ENCODE measurements around the gene TEAD1. TPM values are rescaled to one million over a fixed set of nuclear protein-coding genes. Genes with fewer than 3 reads are reported as not detected.

Gene TEAD1
- polyA plus RNA-seq, 1 donor (not counting 4 experiments of a cell fraction or from before 2014, with no cell fraction given): 32.7 TPM

GRCh38 chr11:12963792-12964536 lies 289.7 kb downstream of the TEAD1 start:
- no peak overlapping the region for H3K27ac ChIP-seq (ENCODE audit: control insufficient read depth, insufficient read depth, low read length)
- peak; percentile 48 for FAIRE-seq

GRCh38 chr11:12964650-12965049 lies 290.4 kb downstream of the TEAD1 start:
- H4K20me1 ChIP-seq (ENCODE audit: control insufficient read depth, extremely low read depth, insufficient read depth, low read length): no peaks in the 10 kb centered on the region
- DNase-seq (ENCODE audit: low read depth, low spot score): no peak
- H3K9me3 ChIP-seq (ENCODE audit: control insufficient read depth, low read depth, low read length): no peaks in the 10 kb centered on the region
- H3K9me1 ChIP-seq (ENCODE audit: control insufficient read depth, extremely low read depth, insufficient read depth, low read length): no peaks in the 10 kb centered on the region
- H3K4me1 ChIP-seq (ENCODE audit: control insufficient read depth, extremely low read depth, insufficient read depth, low read length): peaks cover 21% of the 10 kb centered on the region
- dilution Hi-C loops (cut with MboI; ENCODE audit: extremely low pct_ligation_motif_present, low sequenced_read_pairs): no loop called here
- H3K36me3 ChIP-seq (ENCODE audit: control insufficient read depth in 2 of 2, extremely low read depth in 1 of 2, insufficient read depth in 2 of 2, low read length in 2 of 2): peaks cover 0 to 13% of the 10 kb centered on the region in 2 experiments
- FAIRE-seq: no peak
- H3K9ac ChIP-seq (ENCODE audit: control insufficient read depth, extremely low read depth, insufficient read depth, low read length): no peak overlapping the region
- H3K4me2 ChIP-seq (ENCODE audit: control insufficient read depth, extremely low read depth, insufficient read depth, low read depth, low read length): no peak overlapping the region
- H3K27ac ChIP-seq (ENCODE audit: control insufficient read depth, insufficient read depth, low read length): no peak overlapping the region
- H3K4me3 ChIP-seq (ENCODE audit: control insufficient read depth in 2 of 3, extremely low read depth in 1 of 3, insufficient read depth in 2 of 3, low read depth in 1 of 3, low read length in 3 of 3): no peak overlapping the region
- H3K27me3 ChIP-seq (ENCODE audit: control insufficient read depth, extremely low read depth, insufficient read depth, low read length): no peaks in the 10 kb centered on the region
- TF ChIP-seq CTCF (optimal IDR thresholded peaks at IDR 0.05 in 1 of 3, IDR thresholded peaks at IDR 0.05 in 1 of 3, conservative IDR thresholded peaks at IDR 0.05 in 1 of 3; ENCODE audit: extremely low read depth in 1 of 3, insufficient read depth in 2 of 3, low read length in 3 of 3): no peak
- TF ChIP-seq EZH2 (IDR thresholded peaks at IDR 0.05; ENCODE audit: low read length): no peak
- no peak overlapping the region for H2AFZ ChIP-seq (ENCODE audit: control insufficient read depth, low read length)
- H3K79me2 ChIP-seq (ENCODE audit: control insufficient read depth, insufficient read depth, low read length): no peaks in the 10 kb centered on the region

More at GRCh38 chr11:12963792-12964536, 289.7 kb downstream of the TEAD1 start:
- Histone ChIP-seq H3K9me3 (ENCODE audit: control insufficient read depth, low read depth, low read length) (no peaks in the 10 kb centered on the region), H3K9ac (ENCODE audit: control insufficient read depth, extremely low read depth, insufficient read depth, low read length) (no peak overlapping the region), H3K4me2 (ENCODE audit: control insufficient read depth, extremely low read depth, insufficient read depth, low read depth, low read length) (no peak overlapping the region), H2AFZ (ENCODE audit: control insufficient read depth, low read length) (no peak overlapping the region), H3K9me1 (ENCODE audit: control insufficient read depth, extremely low read depth, insufficient read depth, low read length) (no peaks in the 10 kb centered on the region), H3K36me3 (ENCODE audit: control insufficient read depth in 2 of 2, extremely low read depth in 1 of 2, insufficient read depth in 2 of 2, low read length in 2 of 2) (peaks cover 0 to 13% of the 10 kb centered on the region in 2 experiments), H3K79me2 (ENCODE audit: control insufficient read depth, insufficient read depth, low read length) (no peaks in the 10 kb centered on the region), H4K20me1 (ENCODE audit: control insufficient read depth, extremely low read depth, insufficient read depth, low read length) (no peaks in the 10 kb centered on the region), H3K4me1 (ENCODE audit: control insufficient read depth, extremely low read depth, insufficient read depth, low read length) (peaks cover 22% of the 10 kb centered on the region), H3K27me3 (ENCODE audit: control insufficient read depth, extremely low read depth, insufficient read depth, low read length) (no peaks in the 10 kb centered on the region), H3K4me3 (ENCODE audit: control insufficient read depth in 2 of 3, extremely low read depth in 1 of 3, insufficient read depth in 2 of 3, low read depth in 1 of 3, low read length in 3 of 3) (no peak overlapping the region)
- dilution Hi-C loops (cut with MboI; ENCODE audit: extremely low pct_ligation_motif_present, low sequenced_read_pairs): no loop called here
- DNase-seq (ENCODE audit: low read depth, low spot score): no peak
- TF ChIP-seq CTCF (optimal IDR thresholded peaks at IDR 0.05 in 1 of 3, IDR thresholded peaks at IDR 0.05 in 1 of 3, conservative IDR thresholded peaks at IDR 0.05 in 1 of 3; ENCODE audit: extremely low read depth in 1 of 3, insufficient read depth in 2 of 3, low read length in 3 of 3): peak; percentile 69 to 83 (median 82)
- no peak for TF ChIP-seq EZH2 (IDR thresholded peaks at IDR 0.05; ENCODE audit: low read length)
